HEK293T (cell line): ENCODE results near the gene LPO.

ENCODE experiments used
- BHLHE40 ChIP-seq: fragments of 450-650 bp; IDR thresholded peaks from 2 replicates; pipeline ENCODE4 v1.6.1; 2016; ENCODE audit warnings: mild to moderate bottlenecking, moderate library complexity, borderline replicate concordance
- FOXM1 ChIP-seq: fragments of 450-650 bp; IDR thresholded peaks from 2 replicates; pipeline ENCODE4 v1.6.1; 2017; ENCODE audit warnings: mild to moderate bottlenecking, borderline replicate concordance
- PKNOX1 ChIP-seq: fragments of 450-650 bp; IDR thresholded peaks from 2 replicates; pipeline ENCODE4 v1.6.1; 2016
- SP1 ChIP-seq: fragments of 450-650 bp; IDR thresholded peaks from 2 replicates; pipeline ENCODE4 v1.6.1; 2017
- SUZ12 ChIP-seq: fragments of 450-650 bp; IDR thresholded peaks from 2 replicates; pipeline ENCODE4 v1.6.1; 2016; ENCODE audit warnings: mild to moderate bottlenecking

- no peak for TF ChIP-seq PKNOX1
- TF ChIP-seq SUZ12 = no peak
- TF ChIP-seq FOXM1 = no peak
- TF ChIP-seq SP1 = no peak
- no peak for TF ChIP-seq BHLHE40
Observed at GRCh38 chr17:58235821-58236220, 2.6 kb upstream of the LPO start.
